Bronchial epithelial cell (primary cell): Measurements from ENCODE around the gene PMEL. TPM values are rescaled to one million over a fixed set of nuclear protein-coding genes. Genes with fewer than 3 reads are reported as not detected.

Source experiments
- DNase-seq: peaks from one replicate; pipeline ENCODE4 v3.0.0-alpha.2; 2010; ENCODE audit warnings: low read depth
- FAIRE-seq: peaks from 2 replicates; lab custom pipeline; 2011; peaks lifted over from hg19 to GRCh38; lab: Jason Lieb, UNC
- H3K27me3 ChIP-seq: 2 replicates; pipeline ENCODE4 v1.5.1; 2011; ENCODE audit warnings: low read length; ENCODE audit not compliant: control insufficient read depth, insufficient read depth
- H3K36me3 ChIP-seq: 2 replicates; pipeline ENCODE4 v1.5.1; 2011; ENCODE audit warnings: low read length; ENCODE audit not compliant: control insufficient read depth, insufficient read depth
- H3K4me3 ChIP-seq: 2 replicates; pipeline ENCODE4 v1.5.1; 2011; ENCODE audit warnings: mild to moderate bottlenecking, low read depth, low read length, control low read depth
- CTCF ChIP-seq: IDR thresholded peaks from 2 replicates; pipeline ENCODE4 v1.5.1; 2011; ENCODE audit warnings: mild to moderate bottlenecking, moderate library complexity, low read length, control low read depth, inconsistent platforms; ENCODE audit not compliant: insufficient read depth, severe bottlenecking
- total RNA-seq: library from RNA; depleted of rRNA; stranded (reverse); fragments of >200 nt; gene quantifications from 2 replicates; pipeline ENCODE4 v1.2.1, GENCODE V29; 2014

Gene PMEL
- total RNA-seq, 1 donor from 2014 or later: 2.6 TPM

- no peak for TF ChIP-seq CTCF
- DNase-seq (no peak), FAIRE-seq (no peak)
- Histone ChIP-seq H3K4me3 (no peak overlapping the region), H3K27me3 (no peaks in the 10 kb centered on the region), H3K36me3 (peaks cover 21% of the 10 kb centered on the region)
These were observed 30.1 kb downstream of the PMEL start for GRCh38 chr12:55935738-55936151.

- DNase-seq (no peak), FAIRE-seq (no peak)
- Histone ChIP-seq H3K36me3 (peaks cover 17% of the 10 kb centered on the region), H3K4me3 (no peak overlapping the region), H3K27me3 (no peaks in the 10 kb centered on the region)
- TF ChIP-seq CTCF: no peak
These were observed 31.1 kb downstream of the PMEL start for GRCh38 chr12:55934773-55935172.

- H3K4me3 ChIP-seq: peak overlapping the region; percentile 27
These were observed 31.8 kb downstream of the PMEL start for GRCh38 chr12:55933799-55934742.

GRCh38 chr12:55933169-55933798, 32.6 kb downstream of the PMEL start:
- Histone ChIP-seq H3K4me3 (peak overlapping the region; percentile 86), H3K27me3 (no peaks in the 10 kb centered on the region), H3K36me3 (peaks cover 13% of the 10 kb centered on the region)
- TF ChIP-seq CTCF: no peak
- no peak for FAIRE-seq
- DNase-seq: peak; percentile 96

More at GRCh38 chr12:55933799-55934742, 31.8 kb downstream of the PMEL start:
- DNase-seq: no peak
- no peak for TF ChIP-seq CTCF
- Histone ChIP-seq H3K27me3 (no peaks in the 10 kb centered on the region), H3K36me3 (peaks cover 14% of the 10 kb centered on the region)
- FAIRE-seq: no peak

GRCh38 chr12:55932551-55932910, 33.3 kb downstream of the PMEL start:
- H3K36me3 ChIP-seq: peaks cover 10% of the 10 kb centered on the region
- FAIRE-seq: no peak
- peak; percentile 60 for DNase-seq
- peak overlapping the region; percentile 86 for H3K4me3 ChIP-seq
- H3K27me3 ChIP-seq: no peaks in the 10 kb centered on the region
- TF ChIP-seq CTCF: no peak
